HG03558 (cell line): Measurements from ENCODE around the gene BEND5.

ENCODE experiments used
- ATAC-seq: cut with Tn5 transposase; IDR thresholded peaks from one replicate; pipeline ENCODE4 v1.9.1; 2021; ENCODE audit warnings: moderate number of reproducible peaks; ENCODE audit not compliant: unreplicated experiment; ENCODE audit errors: extremely low read depth

BEND5 gene

GRCh38 chr1:48687282-48688045 lies 89.2 kb downstream of the BEND5 start:
- no peak for ATAC-seq

GRCh38 chr1:48686159-48686558 lies 90.5 kb downstream of the BEND5 start:
- ATAC-seq = no peak

- ATAC-seq = no peak
Measured at GRCh38 chr1:48684381-48684780, 92.3 kb downstream of the BEND5 start.

GRCh38 chr1:48683839-48684238 lies 92.9 kb downstream of the BEND5 start:
- ATAC-seq = no peak

- no peak for ATAC-seq
Measured at GRCh38 chr1:48681476-48682305, 95.0 kb downstream of the BEND5 start.

GRCh38 chr1:48680411-48681035 lies 96.2 kb downstream of the BEND5 start:
- no peak for ATAC-seq

- no peak for ATAC-seq
Measured at GRCh38 chr1:48679859-48680258, 96.8 kb downstream of the BEND5 start.

- ATAC-seq = no peak
Measured at GRCh38 chr1:48678710-48679505, 97.8 kb downstream of the BEND5 start.
